Kidney tubule cell (primary cell): ENCODE measurements around the gene OTUB1.

Experiments used
- DNase-seq: peaks from one replicate; pipeline ENCODE4 v3.0.0-alpha.2; 2018; ENCODE audit warnings: low spot score

The OTUB1 gene

DNA sequence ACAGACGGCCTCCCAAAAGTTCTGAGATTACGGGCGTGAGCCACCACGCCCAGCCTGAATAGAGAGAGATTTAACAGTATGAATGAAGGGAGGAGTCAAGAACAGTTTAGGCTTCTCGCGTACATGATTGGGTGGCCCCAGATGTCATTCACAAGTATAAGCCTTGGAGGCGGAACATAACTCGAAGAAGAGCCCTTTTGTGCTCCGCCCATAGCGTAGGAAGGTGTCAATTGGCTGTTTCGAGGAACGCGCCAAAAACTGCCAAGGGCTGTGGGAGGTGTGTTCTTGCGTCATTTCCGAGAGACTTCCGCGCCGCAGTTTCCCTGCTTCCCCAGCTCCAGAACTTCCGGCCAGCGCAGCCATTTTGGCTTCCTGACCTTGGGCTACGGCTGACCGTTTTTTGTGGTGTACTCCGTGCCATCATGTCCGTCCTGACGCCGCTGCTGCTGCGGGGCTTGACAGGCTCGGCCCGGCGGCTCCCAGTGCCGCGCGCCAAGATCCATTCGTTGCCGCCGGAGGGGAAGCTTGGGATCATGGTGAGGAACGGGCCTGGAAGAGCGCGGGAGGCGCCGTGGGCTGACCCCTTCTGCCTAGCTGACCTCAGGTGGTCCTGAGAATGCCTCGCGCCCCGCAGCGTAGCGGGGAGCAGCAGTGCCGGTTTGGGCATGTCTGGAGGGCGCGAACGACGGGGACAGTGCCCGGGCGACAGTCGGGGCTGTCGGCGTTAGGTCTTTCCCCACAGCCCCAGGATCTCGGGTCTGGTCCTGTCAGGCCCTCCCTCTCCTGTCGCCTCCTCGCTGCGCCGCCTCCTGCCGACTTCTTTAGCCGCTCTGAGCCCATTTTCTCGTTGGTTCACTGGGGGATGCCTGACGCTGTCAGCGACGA lies 11.7 kb upstream of the OTUB1 start, which contains the start of gene COX8A:
COX8A (plus strand) TSS at position 362 of the 885 bp plus-strand sequence; CDS start at position 423, 61 bp downstream.
- DNase-seq = peak; percentile 100

DNA sequence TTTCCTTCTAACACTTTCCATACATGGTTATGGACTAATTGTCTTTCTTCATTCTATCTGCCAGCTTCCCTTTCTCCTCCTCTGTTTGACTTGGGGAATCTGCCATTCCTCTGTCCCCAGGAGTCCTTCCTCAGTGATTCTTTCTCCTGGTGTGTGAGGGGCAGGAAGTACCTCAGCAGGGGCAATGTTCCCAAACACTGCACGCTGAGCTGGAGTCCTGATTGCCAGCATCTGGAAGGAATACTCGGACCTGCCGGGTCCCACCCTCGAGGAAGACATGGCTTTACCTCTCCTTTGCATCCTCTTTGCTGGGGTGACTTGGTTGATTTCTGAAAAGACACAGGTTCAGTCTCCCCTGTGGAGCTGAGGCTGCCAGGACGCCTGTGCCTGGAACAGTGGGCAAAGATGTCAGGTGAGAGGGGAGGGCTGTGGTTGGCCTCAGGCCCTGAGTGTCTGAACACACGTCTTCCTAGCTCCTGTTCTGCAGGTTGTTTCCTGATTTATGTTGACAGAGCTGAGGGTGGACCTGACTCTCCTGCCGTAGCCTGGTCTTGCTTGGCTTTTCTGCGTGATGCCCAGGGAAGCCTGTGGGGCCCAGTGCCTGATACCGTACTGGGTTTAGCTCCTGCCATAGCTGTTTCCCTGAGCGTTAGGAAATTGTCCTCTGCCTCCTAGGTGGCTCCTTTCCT lies 7.5 kb upstream of the OTUB1 start:
- no peak for DNase-seq

- DNase-seq = no peak
These were observed 6.8 kb upstream of the OTUB1 start for GRCh38 chr11:63979426-63979825.

- no peak for DNase-seq
These were observed 454 bp upstream of the OTUB1 start for GRCh38 chr11:63985812-63986155.

DNA sequence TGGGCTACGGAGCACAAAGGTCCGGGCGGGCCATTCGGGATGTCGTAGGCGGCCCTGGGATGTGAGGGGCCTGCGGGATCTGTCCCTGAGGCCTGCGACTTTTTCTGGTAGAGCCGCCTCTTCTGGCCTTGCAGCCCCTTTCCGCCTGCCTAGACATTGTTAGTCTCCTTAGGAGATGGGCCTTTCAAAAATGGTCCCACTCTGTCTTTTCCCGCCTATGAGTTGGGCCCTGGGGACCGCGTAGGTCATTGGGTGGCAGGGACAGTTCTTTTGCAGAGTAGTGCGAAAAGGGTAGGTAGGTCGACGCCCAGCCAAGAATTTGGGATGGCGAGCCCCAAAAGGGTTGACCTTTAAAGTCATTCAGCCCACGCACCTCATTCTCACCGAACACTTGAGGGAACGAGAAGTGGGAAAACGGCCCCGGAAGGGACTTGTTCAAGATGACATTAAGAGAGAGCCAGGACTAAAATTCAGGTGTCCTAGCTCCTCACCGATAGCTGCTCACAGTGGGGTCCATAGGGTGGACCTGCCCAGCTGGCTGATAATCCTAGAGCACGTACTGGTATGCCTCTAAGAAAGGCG lies 785 bp downstream of the OTUB1 start:
- DNase-seq = no peak

DNA sequence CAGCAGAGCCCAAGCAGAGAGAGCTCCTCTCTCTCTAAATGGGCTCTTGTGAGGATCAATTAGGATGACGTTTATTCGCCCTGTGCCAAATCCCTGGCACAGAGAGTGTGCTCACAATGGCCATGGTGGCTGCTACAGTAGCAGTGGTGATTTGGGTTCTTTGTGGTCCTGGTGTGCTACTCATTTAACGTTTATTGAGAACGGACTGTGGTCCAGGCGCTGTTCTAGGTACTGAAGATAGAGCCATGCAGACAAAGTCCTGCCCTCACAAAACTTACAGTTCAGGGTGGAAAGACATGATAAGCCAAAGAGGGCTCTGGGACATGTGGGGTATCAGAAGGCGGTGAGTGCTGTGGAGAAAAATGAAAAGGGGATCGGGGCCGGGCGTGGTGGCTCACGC lies 5.3 kb downstream of the OTUB1 start:
- no peak for DNase-seq

DNA sequence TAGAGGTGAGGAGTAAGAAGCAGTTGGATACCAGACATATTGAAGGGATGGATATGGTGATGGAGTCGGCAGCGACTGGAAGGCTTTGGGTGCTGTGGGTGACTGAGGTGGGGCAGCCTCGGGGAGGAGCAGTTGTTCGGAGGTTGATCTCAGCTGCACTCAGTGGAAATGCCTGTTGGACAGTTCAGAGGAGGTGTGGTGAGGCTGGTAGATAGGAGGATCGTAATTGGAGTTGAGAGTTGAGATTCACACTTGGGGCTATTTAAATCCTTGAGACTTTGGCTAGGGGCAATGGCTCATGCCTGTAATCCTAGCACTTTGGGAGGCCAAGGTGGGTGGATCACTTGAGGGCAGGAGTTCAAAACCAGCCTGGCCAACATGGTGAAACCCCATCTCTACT lies 6.9 kb downstream of the OTUB1 start:
- DNase-seq = no peak

- DNase-seq = no peak
These were observed 7.8 kb downstream of the OTUB1 start for GRCh38 chr11:63993993-63994392.

DNA sequence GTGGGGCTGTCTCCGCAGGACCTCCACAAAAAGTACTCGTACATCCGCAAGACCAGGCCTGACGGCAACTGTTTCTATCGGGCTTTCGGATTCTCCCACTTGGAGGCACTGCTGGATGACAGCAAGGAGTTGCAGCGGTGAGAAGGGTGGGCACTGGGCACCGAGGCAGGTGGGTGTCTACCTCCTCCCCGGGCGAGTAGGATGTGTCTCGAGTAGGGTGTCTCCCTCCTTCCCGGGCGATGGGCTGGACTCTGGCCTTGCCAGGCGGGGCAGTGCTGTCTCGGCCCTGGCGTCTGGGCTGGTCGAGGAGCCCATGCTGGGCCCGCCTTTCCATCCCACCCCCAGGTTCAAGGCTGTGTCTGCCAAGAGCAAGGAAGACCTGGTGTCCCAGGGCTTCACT lies 10.3 kb downstream of the OTUB1 start:
- DNase-seq = no peak

GRCh38 chr11:63997104-63997700 lies 11.0 kb downstream of the OTUB1 start:
- no peak for DNase-seq

- no peak for DNase-seq
These were observed 11.6 kb downstream of the OTUB1 start for GRCh38 chr11:63997801-63998337.

DNA sequence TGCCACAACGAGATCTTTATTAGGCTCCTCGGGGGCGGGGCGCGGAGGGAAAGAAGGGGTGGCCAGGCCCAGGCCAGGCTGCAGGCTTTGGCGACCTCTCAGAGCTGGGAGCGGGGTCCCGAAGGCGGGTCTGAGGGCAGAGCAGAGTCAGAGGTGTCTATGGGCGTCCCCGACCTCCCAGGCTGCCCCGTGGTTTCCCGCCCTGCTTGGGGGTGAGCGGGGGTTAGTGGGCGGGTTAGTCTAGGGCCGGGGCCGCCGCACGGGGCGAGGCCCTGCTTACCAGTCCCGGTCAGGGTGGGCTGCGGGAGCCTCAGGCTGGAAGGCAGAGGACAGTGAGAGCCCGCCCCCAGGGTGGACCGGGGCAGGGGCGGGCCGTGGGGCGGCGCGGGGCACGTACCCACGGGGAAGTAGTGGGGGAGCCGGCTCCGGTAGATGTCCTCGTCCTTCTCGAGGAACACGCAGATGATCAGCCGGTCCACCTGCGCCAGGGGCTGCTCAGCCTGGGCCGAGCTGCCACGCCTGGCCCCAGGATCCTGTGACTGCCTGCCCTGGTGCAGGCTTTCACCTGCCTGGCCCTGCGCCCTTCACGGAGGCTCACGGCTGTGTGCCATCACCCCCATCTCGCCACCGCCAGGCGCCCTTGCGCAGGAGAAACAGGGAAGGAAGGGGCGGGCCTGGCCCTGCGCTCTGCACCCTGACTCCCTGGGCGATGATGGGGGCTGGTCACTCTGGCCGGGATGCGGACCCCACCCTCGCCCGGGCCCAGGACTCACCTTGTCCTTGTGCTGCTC lies 12.5 kb downstream of the OTUB1 start:
- DNase-seq = peak; percentile 35

- peak; percentile 69 for DNase-seq
These were observed 13.2 kb downstream of the OTUB1 start for GRCh38 chr11:63999349-64000025.

- DNase-seq = peak; percentile 69
These were observed 13.9 kb downstream of the OTUB1 start for GRCh38 chr11:64000026-64000739.

DNA sequence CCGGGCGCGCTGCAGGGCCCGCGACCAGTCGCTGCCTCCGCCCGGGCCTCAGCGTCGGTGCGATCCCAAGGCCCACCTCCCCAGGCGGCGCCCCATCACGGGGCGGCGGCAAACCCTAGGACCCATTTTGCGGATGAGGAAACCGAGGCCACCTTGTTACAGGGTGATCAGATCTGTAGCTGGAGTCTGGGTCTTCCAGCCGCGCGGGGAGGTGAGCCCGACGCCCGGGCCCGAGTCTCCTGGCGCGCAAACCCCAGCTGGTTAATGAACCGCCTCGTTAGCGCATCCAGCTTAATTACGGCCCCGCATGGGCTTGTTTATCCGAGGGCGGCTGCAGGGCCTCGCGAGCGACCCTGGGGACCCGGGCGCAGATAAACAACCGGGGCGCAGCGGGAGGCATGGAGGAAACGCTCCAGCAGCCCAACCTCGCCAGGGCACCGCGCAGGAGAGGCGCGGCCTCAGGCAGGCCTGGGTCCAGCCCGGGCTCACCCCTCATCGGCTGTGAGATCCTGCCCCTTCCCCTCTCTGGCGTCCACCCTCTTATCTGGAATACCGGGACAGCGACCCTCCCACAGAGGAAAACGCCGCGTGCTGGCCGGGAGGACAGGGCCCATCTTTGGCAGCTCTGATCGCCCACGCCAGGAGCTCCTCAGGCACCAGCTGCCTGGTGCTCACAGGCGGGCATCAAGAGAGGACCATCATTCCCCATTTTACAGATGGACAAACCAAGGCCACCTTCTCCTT lies 14.7 kb downstream of the OTUB1 start:
- DNase-seq = no peak

DNA sequence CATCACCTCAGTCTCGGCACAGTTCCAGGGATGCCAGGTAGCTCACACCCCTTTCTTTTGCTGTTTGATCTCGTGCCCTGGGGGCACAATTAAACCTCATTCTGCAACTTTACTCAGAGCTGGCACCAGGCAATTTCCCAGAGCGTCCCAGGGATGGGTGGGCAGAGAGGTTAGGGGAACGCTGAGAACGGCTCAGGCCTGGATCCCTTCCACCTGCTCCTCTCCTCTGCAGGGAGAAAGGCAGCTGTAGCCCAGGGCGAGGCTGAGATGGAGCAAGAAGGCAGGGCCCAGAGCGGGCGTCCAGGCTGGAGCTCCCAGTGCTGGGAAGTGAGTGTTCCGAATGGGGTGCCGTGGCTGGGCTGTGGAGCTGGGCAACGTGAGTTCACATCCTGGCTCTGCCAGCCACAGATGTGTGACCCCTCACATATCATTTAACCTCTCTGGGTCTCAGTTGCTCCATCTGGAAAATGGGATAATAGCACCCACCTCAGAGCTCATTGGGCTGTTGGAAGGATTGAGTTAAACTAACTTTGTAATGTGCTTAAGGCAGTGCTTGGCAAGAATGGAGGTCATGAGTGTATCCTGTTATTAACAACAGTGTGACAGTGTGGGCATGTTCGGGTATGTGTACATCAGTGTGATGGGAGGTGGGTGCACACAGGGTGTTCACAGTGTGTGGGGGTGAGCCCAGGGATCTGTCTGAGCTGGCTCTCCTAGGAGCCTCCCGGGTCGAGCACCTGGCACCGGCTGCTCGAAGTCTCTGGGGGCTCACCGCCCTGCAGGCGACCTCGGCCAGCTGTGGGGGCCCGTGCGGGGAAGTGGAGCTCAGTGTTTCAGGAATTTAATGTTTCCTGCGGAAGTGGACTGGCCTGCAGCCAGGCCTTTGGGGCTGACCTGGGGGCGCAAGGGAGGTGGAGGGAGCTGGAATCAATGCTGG lies 15.5 kb downstream of the OTUB1 start:
- no peak for DNase-seq

DNA sequence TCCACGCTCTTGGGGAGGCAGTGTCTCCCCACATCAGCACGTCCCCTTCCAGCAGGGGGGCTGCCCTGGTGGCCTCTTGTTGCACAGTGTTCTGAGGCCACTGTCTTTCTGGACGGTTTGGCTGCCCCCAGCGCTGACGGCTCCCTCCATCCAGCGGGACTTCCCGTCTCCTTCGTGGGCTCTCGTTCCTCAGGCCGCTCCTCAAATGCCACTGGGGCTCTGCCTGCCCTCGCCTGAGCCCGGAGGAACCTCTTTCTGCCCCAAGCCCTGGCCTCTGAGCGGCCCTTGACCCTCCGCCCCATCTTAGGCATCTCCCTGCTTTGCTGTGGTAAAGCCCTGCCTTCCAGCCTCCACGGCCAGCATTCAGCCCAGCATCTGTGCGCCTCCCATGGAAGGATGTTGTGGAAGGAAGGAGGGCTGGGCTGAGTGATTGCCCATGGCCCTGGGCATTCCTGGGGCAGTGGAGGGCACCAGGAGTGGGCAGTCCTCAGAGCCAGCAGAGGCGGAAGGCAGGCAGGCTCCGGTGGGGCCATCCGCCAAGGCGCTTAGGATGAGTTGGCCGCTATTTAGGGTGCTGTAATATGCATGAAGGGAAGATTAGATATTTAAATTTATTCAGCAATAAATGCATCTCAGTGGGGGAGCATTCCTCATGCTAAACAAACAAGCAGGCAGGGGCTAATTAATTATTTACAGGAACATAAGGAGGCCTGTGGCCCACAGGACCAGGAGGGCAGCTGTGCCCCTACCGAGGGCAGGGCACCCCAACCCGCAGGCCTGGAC lies 17.8 kb downstream of the OTUB1 start:
- DNase-seq = peak; percentile 60

- peak; percentile 28 for DNase-seq
These were observed 18.3 kb downstream of the OTUB1 start for GRCh38 chr11:64004590-64004984.
